ENCODE data around the gene RAMP3. TPM values are rescaled to one million over a fixed set of nuclear protein-coding genes. Genes with fewer than 3 reads are reported as not detected.

The RAMP3 gene
- total RNA-seq, 2 donors from 2014 or later = not detected

- peaks cover 12% of the 10 kb centered on the region for H3K27me3 Mint-ChIP-seq (ENCODE audit: insufficient read depth)
- DNase-seq = no peak
- no peak overlapping the region for H3K27ac ChIP-seq (ENCODE audit: low read depth, low read length)
- H3K4me3 ChIP-seq (ENCODE audit: low read length) = no peak overlapping the region
- no peak overlapping the region for H3K9ac ChIP-seq (ENCODE audit: extremely low read depth, low read length, poor library complexity, severe bottlenecking)
- no peaks in the 10 kb centered on the region for H3K9me3 ChIP-seq (ENCODE audit: control insufficient read depth, low read length)
- H3K36me3 Mint-ChIP-seq (ENCODE audit: low read depth) = no peaks in the 10 kb centered on the region
- H3K9me3 Mint-ChIP-seq = peaks cover 1% of the 10 kb centered on the region
- TF ChIP-seq CTCF (conservative IDR thresholded peaks at IDR 0.05) = no peak
- H3K36me3 ChIP-seq (ENCODE audit: control insufficient read depth, insufficient read depth, low read length) = no peaks in the 10 kb centered on the region
- no peak overlapping the region for H3K27ac Mint-ChIP-seq
- peaks cover 16% of the 10 kb centered on the region for H3K27me3 ChIP-seq (ENCODE audit: control insufficient read depth, insufficient read depth, low read length, poor library complexity, severe bottlenecking)
- 56 to 67% methylated on average over 3 of the region's 3 CpGs for WGBS, 2 experiments (ENCODE audit: insufficient coverage in 1 of 2, insufficient read length in 1 of 2)
- H3K4me1 Mint-ChIP-seq = no peaks in the 10 kb centered on the region
- H3K4me3 Mint-ChIP-seq = no peak overlapping the region
- H3K4me1 ChIP-seq (ENCODE audit: control insufficient read depth, insufficient read depth, low read length) = no peaks in the 10 kb centered on the region
These were observed 8.3 kb downstream of the RAMP3 start for GRCh38 chr7:45165857-45166256.

- Mint-ChIP-seq H3K27me3 (ENCODE audit: insufficient read depth) (peaks cover 5% of the 10 kb centered on the region), H3K27ac (no peak overlapping the region), H3K4me3 (no peak overlapping the region), H3K9me3 (no peaks in the 10 kb centered on the region), H3K36me3 (ENCODE audit: low read depth) (no peaks in the 10 kb centered on the region), H3K4me1 (no peaks in the 10 kb centered on the region)
- Histone ChIP-seq H3K27me3 (ENCODE audit: control insufficient read depth, insufficient read depth, low read length, poor library complexity, severe bottlenecking) (peaks cover 7% of the 10 kb centered on the region), H3K4me1 (ENCODE audit: control insufficient read depth, insufficient read depth, low read length) (no peaks in the 10 kb centered on the region), H3K9ac (ENCODE audit: extremely low read depth, low read length, poor library complexity, severe bottlenecking) (no peak overlapping the region), H3K36me3 (ENCODE audit: control insufficient read depth, insufficient read depth, low read length) (no peaks in the 10 kb centered on the region), H3K27ac (ENCODE audit: low read depth, low read length) (no peak overlapping the region), H3K9me3 (ENCODE audit: control insufficient read depth, low read length) (no peaks in the 10 kb centered on the region), H3K4me3 (ENCODE audit: low read length) (no peak overlapping the region)
- TF ChIP-seq CTCF (conservative IDR thresholded peaks at IDR 0.05) = no peak
- DNase-seq = peak; percentile 16
- 79 to 86% methylated on average over 1 of the region's 1 CpG for WGBS, 2 experiments (ENCODE audit: insufficient coverage in 1 of 2, insufficient read length in 1 of 2)
These were observed 14.4 kb downstream of the RAMP3 start for GRCh38 chr7:45171946-45172345.

GRCh38 chr7:45173596-45174327 is 16.2 kb downstream of the RAMP3 start:
- Histone ChIP-seq H3K4me3 (ENCODE audit: low read length) (no peak overlapping the region), H3K27me3 (ENCODE audit: control insufficient read depth, insufficient read depth, low read length, poor library complexity, severe bottlenecking) (peaks cover 7% of the 10 kb centered on the region), H3K4me1 (ENCODE audit: control insufficient read depth, insufficient read depth, low read length) (no peaks in the 10 kb centered on the region), H3K9ac (ENCODE audit: extremely low read depth, low read length, poor library complexity, severe bottlenecking) (no peak overlapping the region), H3K27ac (ENCODE audit: low read depth, low read length) (no peak overlapping the region), H3K9me3 (ENCODE audit: control insufficient read depth, low read length) (no peaks in the 10 kb centered on the region), H3K36me3 (ENCODE audit: control insufficient read depth, insufficient read depth, low read length) (no peaks in the 10 kb centered on the region)
- H3K9me3 Mint-ChIP-seq = no peaks in the 10 kb centered on the region
- H3K36me3 Mint-ChIP-seq (ENCODE audit: low read depth) = no peaks in the 10 kb centered on the region
- no peaks in the 10 kb centered on the region for H3K4me1 Mint-ChIP-seq
- DNase-seq = peak; percentile 25
- H3K27ac Mint-ChIP-seq = no peak overlapping the region
- H3K27me3 Mint-ChIP-seq (ENCODE audit: insufficient read depth) = peaks cover 2% of the 10 kb centered on the region
- no peak for TF ChIP-seq CTCF (conservative IDR thresholded peaks at IDR 0.05)
- 75 to 100% methylated on average over 1 to 6 of the region's 6 CpGs for WGBS, 2 experiments (ENCODE audit: insufficient coverage in 1 of 2, insufficient read length in 1 of 2)
- H3K4me3 Mint-ChIP-seq = no peak overlapping the region
